H9 (cell line): ENCODE data around the gene SZT2. TPM values are rescaled to one million over a fixed set of nuclear protein-coding genes. Genes with fewer than 3 reads are reported as not detected.

Experiments used
- DNase-seq: peaks from one replicate; pipeline ENCODE4 v3.0.0-alpha.2; 2017
- H2AFZ ChIP-seq: one replicate; pipeline ENCODE4 v1.6.1; 2013; ENCODE audit warnings: mild to moderate bottlenecking, low read length, control low read depth, moderate library complexity
- H2AK5ac ChIP-seq: 2 replicates; pipeline ENCODE4 v1.6.1; 2013; ENCODE audit warnings: low read length, control low read depth, mixed read lengths; ENCODE audit not compliant: insufficient read length
- H2BK120ac ChIP-seq: one replicate; pipeline ENCODE4 v1.6.1; 2013; ENCODE audit warnings: low read depth, mild to moderate bottlenecking, low read length, control low read depth, inconsistent platforms; ENCODE audit not compliant: poor library complexity, severe bottlenecking
- H2BK12ac ChIP-seq: 2 replicates; pipeline ENCODE4 v1.6.1; 2013; ENCODE audit warnings: low read length, control low read depth, mixed read lengths, low read depth; ENCODE audit not compliant: insufficient read length
- H2BK15ac ChIP-seq: 2 replicates; pipeline ENCODE4 v1.6.1; 2013; ENCODE audit warnings: low read depth, low read length, control low read depth
- H2BK20ac ChIP-seq: one replicate; pipeline ENCODE4 v1.6.1; 2013; ENCODE audit warnings: low read depth, mild to moderate bottlenecking, low read length, control low read depth, inconsistent platforms; ENCODE audit not compliant: poor library complexity, severe bottlenecking
- H2BK5ac ChIP-seq: 2 replicates; pipeline ENCODE4 v1.6.1; 2013; ENCODE audit warnings: low read length, control low read depth, mixed read lengths; ENCODE audit not compliant: insufficient read length
- H3K14ac ChIP-seq: 2 replicates; pipeline ENCODE4 v1.6.1; 2013; ENCODE audit warnings: low read length, control low read depth; ENCODE audit not compliant: insufficient read depth
- H3K18ac ChIP-seq: 2 replicates; pipeline ENCODE4 v1.6.1; 2013; ENCODE audit warnings: low read depth, mild to moderate bottlenecking, mixed read lengths, low read length, control low read depth; ENCODE audit not compliant: insufficient read length
- H3K23ac ChIP-seq: 2 replicates; pipeline ENCODE4 v1.6.1; 2013; ENCODE audit warnings: low read length, control low read depth, mixed read lengths, low read depth; ENCODE audit not compliant: insufficient read length
- H3K23me2 ChIP-seq: 2 replicates; pipeline ENCODE4 v1.6.1; 2013; ENCODE audit warnings: low read depth, mild to moderate bottlenecking, mixed read lengths, low read length, control low read depth; ENCODE audit not compliant: insufficient read length, poor library complexity, severe bottlenecking
- H3K27ac ChIP-seq: 2 replicates; pipeline ENCODE4 v1.5.1; 2013; ENCODE audit warnings: low read length, control low read depth, mixed read lengths, low read depth; ENCODE audit not compliant: insufficient read length
- H3K27me3 ChIP-seq: 2 replicates; pipeline ENCODE4 v1.6.1; 2013; ENCODE audit warnings: low read length, control low read depth, inconsistent platforms; ENCODE audit not compliant: insufficient read depth
- H3K4ac ChIP-seq: 2 replicates; pipeline ENCODE4 v1.6.1; 2013; ENCODE audit warnings: low read depth, mild to moderate bottlenecking, control low read depth, inconsistent platforms, low read length, moderate library complexity
- H3K4me1 ChIP-seq: 2 replicates; pipeline ENCODE4 v1.6.1; 2013; ENCODE audit warnings: low read length, control low read depth, inconsistent platforms; ENCODE audit not compliant: insufficient read depth
- H3K4me2 ChIP-seq: 2 replicates; pipeline ENCODE4 v1.6.1; 2013; ENCODE audit warnings: low read length, control low read depth, mixed read lengths; ENCODE audit not compliant: insufficient read length, insufficient read depth
- H3K56ac ChIP-seq: 2 replicates; pipeline ENCODE4 v1.6.1; 2013; ENCODE audit warnings: low read depth, mild to moderate bottlenecking, mixed read lengths, low read length, control low read depth; ENCODE audit not compliant: insufficient read length
- H3K79me1 ChIP-seq: 2 replicates; pipeline ENCODE4 v1.6.1; 2013; ENCODE audit warnings: low read depth, mild to moderate bottlenecking, moderate library complexity, low read length, control low read depth, inconsistent platforms; ENCODE audit not compliant: insufficient read depth, poor library complexity, severe bottlenecking
- H3K79me2 ChIP-seq: 2 replicates; pipeline ENCODE4 v1.6.1; 2013; ENCODE audit warnings: low read length, control low read depth, inconsistent platforms; ENCODE audit not compliant: insufficient read depth
- H3K9ac ChIP-seq: 2 replicates; pipeline ENCODE4 v1.6.1; 2013; ENCODE audit warnings: low read length, control low read depth, mixed read lengths; ENCODE audit not compliant: insufficient read length; ENCODE audit errors: extremely low read depth
- H3K9me3 ChIP-seq: one replicate; pipeline ENCODE4 v1.6.1; 2013; ENCODE audit warnings: low read depth, low read length, inconsistent platforms; ENCODE audit not compliant: control insufficient read depth
- H3T11ph ChIP-seq: one replicate; pipeline ENCODE4 v1.6.1; 2013; ENCODE audit warnings: mild to moderate bottlenecking, low read length, control low read depth, inconsistent platforms
- H4K20me1 ChIP-seq: one replicate; pipeline ENCODE4 v1.6.1; 2013; ENCODE audit not compliant: control insufficient read depth, insufficient read length, insufficient read depth
- H4K5ac ChIP-seq: 2 replicates; pipeline ENCODE4 v1.6.1; 2013; ENCODE audit warnings: low read depth, mild to moderate bottlenecking, mixed read lengths, low read length, control low read depth; ENCODE audit not compliant: insufficient read length
- H4K8ac ChIP-seq: replicated peaks from 2 replicates; pipeline ENCODE4 v1.6.1; 2013; ENCODE audit warnings: low read length, control low read depth, mixed read lengths, low read depth; ENCODE audit not compliant: insufficient read length
- H4K91ac ChIP-seq: 2 replicates; pipeline ENCODE4 v1.6.1; 2013; ENCODE audit warnings: low read depth, mild to moderate bottlenecking, moderate library complexity, mixed read lengths, low read length, control low read depth; ENCODE audit not compliant: insufficient read length
- H3K27ac Mint-ChIP-seq, 3 experiments: 2 replicates in 2 of 3; 3 replicates in 1 of 3; pipeline ENCODE4 v1.8.0; 2020 to 2021; ENCODE audit warnings: mixed read lengths in 3 of 3, mild to moderate bottlenecking in 1 of 3, moderate library complexity in 1 of 3
- H3K27me3 Mint-ChIP-seq: 2 replicates; pipeline ENCODE4 v1.8.0; 2021; ENCODE audit warnings: low read depth, mild to moderate bottlenecking, moderate library complexity, mixed read lengths
- H3K36me3 Mint-ChIP-seq, 3 experiments: 2 replicates in 2 of 3; 3 replicates in 1 of 3; pipeline ENCODE4 v1.8.0; 2020 to 2021; ENCODE audit warnings: low read depth in 3 of 3, mixed read lengths in 3 of 3; ENCODE audit not compliant: insufficient read depth in 1 of 3
- H3K4me1 Mint-ChIP-seq, 2 experiments: 2 replicates each; pipeline ENCODE4 v1.8.0; 2020; ENCODE audit warnings: mixed read lengths in 2 of 2
- H3K4me3 Mint-ChIP-seq, 2 experiments: 2 replicates in 1 of 2; 3 replicates in 1 of 2; pipeline ENCODE4 v1.8.0; 2020 to 2021; ENCODE audit warnings: mild to moderate bottlenecking in 2 of 2, mixed read lengths in 2 of 2, moderate library complexity in 1 of 2
- H3K9me3 Mint-ChIP-seq, 2 experiments: 2 replicates in 1 of 2; 3 replicates in 1 of 2; pipeline ENCODE4 v1.8.0; 2020; ENCODE audit warnings: mild to moderate bottlenecking in 2 of 2, mixed read lengths in 2 of 2, moderate library complexity in 1 of 2
- WGBS: extraction: QIAGEN DNeasy Blood & Tissue Kit; methylation state at CpG from one replicate; pipeline ENCODE4 v1.1.7; 2013; ENCODE audit warnings: missing lambda C conversion rate, low lambda C conversion rate, mixed read lengths; ENCODE audit not compliant: insufficient read length; ENCODE audit errors: extremely low coverage; 5-methylcytosine and 5-hydroxymethylcytosine counted together
- total RNA-seq: library from RNA; stranded (reverse); gene quantifications from 2 replicates; pipeline ENCODE4 v1.2.1, GENCODE V29; 2021
- TF ChIP-seq, protein P1 (sequence below): fragments of 200-600 bp; sonication (generic); conservative IDR thresholded peaks from 3 replicates; pipeline ENCODE4 v1.8.0; 2021; ENCODE audit warnings: antibody characterized with exemption, mild to moderate bottlenecking

SZT2 gene
- total RNA-seq, 1 experiment from 2014 or later = 16.8 TPM

DNA sequence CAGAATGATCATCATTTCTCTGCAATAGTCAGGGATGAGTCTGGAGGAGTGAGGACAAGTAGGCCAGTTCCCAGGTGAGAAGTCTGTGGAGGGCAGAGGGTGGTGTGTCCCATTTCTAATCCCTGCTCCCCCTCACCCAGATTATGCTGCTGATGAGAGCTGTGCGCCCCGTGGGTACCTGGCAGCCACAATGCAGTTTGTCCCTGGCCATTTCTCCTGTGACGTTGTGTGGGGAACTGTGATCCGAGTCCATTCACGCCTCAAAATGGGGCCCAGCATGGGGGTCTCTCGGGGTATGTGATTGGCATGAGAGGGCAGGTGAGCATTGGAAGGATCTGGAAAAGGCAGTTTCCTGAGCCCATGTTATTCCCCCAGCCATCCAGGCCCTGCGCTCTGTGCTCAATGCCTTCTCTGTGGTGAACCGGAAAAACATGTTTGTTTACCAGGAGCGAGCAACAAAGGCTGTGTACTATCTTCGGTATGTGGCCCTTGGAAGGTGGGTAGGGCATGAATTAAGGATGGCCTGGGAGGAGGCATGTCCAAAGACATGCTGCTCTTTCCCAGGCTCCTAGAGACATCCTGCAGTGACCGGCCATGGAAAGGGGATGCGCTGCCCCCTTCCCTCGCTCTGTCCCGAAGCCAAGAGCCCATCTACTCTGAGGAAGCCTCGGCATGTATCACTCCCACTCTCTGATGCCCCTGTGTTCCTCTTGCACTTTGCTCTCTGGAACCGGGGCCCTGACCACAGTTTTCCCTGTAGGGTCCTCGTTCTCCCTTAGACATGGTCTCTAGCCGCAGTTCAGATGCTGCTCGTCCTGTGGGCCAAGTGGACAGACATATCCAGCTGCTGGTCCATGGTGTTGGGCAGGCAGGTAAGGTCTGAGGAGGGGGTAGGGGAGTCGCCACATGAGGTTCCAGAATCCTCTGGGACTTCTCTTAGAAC, 47.6 kb downstream of the SZT2 start:
- H3K79me2 ChIP-seq = no peaks in the 10 kb centered on the region
- H3K23me2 ChIP-seq = no peaks in the 10 kb centered on the region
- H3K9ac ChIP-seq = no peak overlapping the region
- Mint-ChIP-seq H3K4me1 (no peaks in the 10 kb centered on the region), H3K9me3 (no peaks in the 10 kb centered on the region), H3K36me3 (peaks cover 2 to 38% (median 23%) of the 10 kb centered on the region in 3 experiments; a peak in 5 of 7 replicates), H3K27ac (peak overlapping the region in 2 of 3 experiments; percentile 63 to 77; a peak in 4 of 7 replicates), H3K4me3 (no peak overlapping the region), H3K27me3 (no peaks in the 10 kb centered on the region)
- no peak overlapping the region for H2AFZ ChIP-seq
- no peak overlapping the region for H3K56ac ChIP-seq
- TF ChIP-seq, protein P1, sequence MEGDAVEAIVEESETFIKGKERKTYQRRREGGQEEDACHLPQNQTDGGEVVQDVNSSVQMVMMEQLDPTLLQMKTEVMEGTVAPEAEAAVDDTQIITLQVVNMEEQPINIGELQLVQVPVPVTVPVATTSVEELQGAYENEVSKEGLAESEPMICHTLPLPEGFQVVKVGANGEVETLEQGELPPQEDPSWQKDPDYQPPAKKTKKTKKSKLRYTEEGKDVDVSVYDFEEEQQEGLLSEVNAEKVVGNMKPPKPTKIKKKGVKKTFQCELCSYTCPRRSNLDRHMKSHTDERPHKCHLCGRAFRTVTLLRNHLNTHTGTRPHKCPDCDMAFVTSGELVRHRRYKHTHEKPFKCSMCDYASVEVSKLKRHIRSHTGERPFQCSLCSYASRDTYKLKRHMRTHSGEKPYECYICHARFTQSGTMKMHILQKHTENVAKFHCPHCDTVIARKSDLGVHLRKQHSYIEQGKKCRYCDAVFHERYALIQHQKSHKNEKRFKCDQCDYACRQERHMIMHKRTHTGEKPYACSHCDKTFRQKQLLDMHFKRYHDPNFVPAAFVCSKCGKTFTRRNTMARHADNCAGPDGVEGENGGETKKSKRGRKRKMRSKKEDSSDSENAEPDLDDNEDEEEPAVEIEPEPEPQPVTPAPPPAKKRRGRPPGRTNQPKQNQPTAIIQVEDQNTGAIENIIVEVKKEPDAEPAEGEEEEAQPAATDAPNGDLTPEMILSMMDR = no peak
- no peak overlapping the region for H3K4ac ChIP-seq
- no CpG with 5 or more reads among the region's 20 CpGs for WGBS
- H4K20me1 ChIP-seq = no peaks in the 10 kb centered on the region
- no peak overlapping the region for H4K91ac ChIP-seq
- DNase-seq = no peak
- no peaks in the 10 kb centered on the region for H3K4me1 ChIP-seq
- H3K79me1 ChIP-seq = no peaks in the 10 kb centered on the region
- no peaks in the 10 kb centered on the region for H3K27me3 ChIP-seq
- H2BK20ac ChIP-seq = no peak overlapping the region
- no peak overlapping the region; the same call in 1 of the 2 replicates for H3K14ac ChIP-seq
- H2BK120ac ChIP-seq = no peak overlapping the region
- H2BK5ac ChIP-seq = no peak overlapping the region
- H2BK15ac ChIP-seq = no peak overlapping the region
- H3K18ac ChIP-seq = no peak overlapping the region
- H2BK12ac ChIP-seq = no peak overlapping the region
- no peak overlapping the region for H3K23ac ChIP-seq
- H3K9me3 ChIP-seq = no peaks in the 10 kb centered on the region
- H3K27ac ChIP-seq = no peak overlapping the region
- no peak overlapping the region for H3T11ph ChIP-seq
- H3K4me2 ChIP-seq = no peak overlapping the region
- no peak overlapping the region for H4K5ac ChIP-seq
- H4K8ac ChIP-seq = no peak overlapping the region
- no peak overlapping the region for H2AK5ac ChIP-seq
